Activated CD8-positive, alpha-beta T cell treated with anti-CD3 and anti-CD28 coated beads, Interleukin-2, amount 10 ng/mL, durations not matched to agents 7 days and 5 days (primary cell): ENCODE results near the gene SAP30BP. TPM values are rescaled to one million over a fixed set of nuclear protein-coding genes. Genes with fewer than 3 reads are reported as not detected.

Experiments used
- ATAC-seq: fragments of 150-1000 bp; cut with Tn5 transposase; one replicate; pipeline ENCODE4 v1.10.0; 2021; ENCODE audit warnings: moderate library complexity
- CTCF ChIA-PET: fragments of 350-600 bp; sonication (Branson Sonifier 250); formaldehyde crosslinking; loops from one replicate; lab custom pipeline; 2021; ENCODE audit warnings: antibody characterized with exemption; lab: Charles Lee
- POLR2A ChIA-PET: fragments of 350-600 bp; sonication (Branson Sonifier 250); formaldehyde crosslinking; loops from one replicate; lab custom pipeline; 2021; ENCODE audit warnings: antibody characterized with exemption; lab: Charles Lee
- DNase-seq: peaks from one replicate; pipeline ENCODE4 v3.0.0-alpha.2; 2020
- H3K27ac Mint-ChIP-seq: one replicate; pipeline ENCODE4 v1.8.0; 2021; ENCODE audit warnings: mild to moderate bottlenecking, mixed read lengths
- H3K27me3 Mint-ChIP-seq: one replicate; pipeline ENCODE4 v1.8.0; 2021; ENCODE audit warnings: low read depth, mixed read lengths
- H3K36me3 Mint-ChIP-seq: one replicate; pipeline ENCODE4 v1.8.0; 2021; ENCODE audit warnings: low read depth, mixed read lengths
- H3K4me1 Mint-ChIP-seq: one replicate; pipeline ENCODE4 v1.8.0; 2021; ENCODE audit warnings: low read depth, mixed read lengths
- H3K4me3 Mint-ChIP-seq: one replicate; pipeline ENCODE4 v1.8.0; 2021; ENCODE audit warnings: mild to moderate bottlenecking, mixed read lengths
- H3K9me3 Mint-ChIP-seq: one replicate; pipeline ENCODE4 v1.8.0; 2022; ENCODE audit warnings: mixed read lengths; ENCODE audit not compliant: insufficient read depth
- total RNA-seq, 2 experiments: library from RNA; stranded (reverse); gene quantifications; one replicate each; pipeline ENCODE4 v1.2.3, GENCODE V29; 2021

SAP30BP gene
- total RNA-seq, 2 experiments from 2014 or later, result 88.7 to 93.7 TPM

- Mint-ChIP-seq H3K4me1 (peaks cover 2% of the 10 kb centered on the region), H3K9me3 (no peaks in the 10 kb centered on the region), H3K27ac (no peak overlapping the region), H3K36me3 (no peaks in the 10 kb centered on the region), H3K4me3 (no peak overlapping the region), H3K27me3 (no peaks in the 10 kb centered on the region)
- POLR2A ChIA-PET, result no interaction called here
- no peak for DNase-seq
- no peak for ATAC-seq
- CTCF ChIA-PET, result interaction anchor here (1.5 to 1.8 kb wide), 2 partner anchors 10 to 13 kb away, joined by 4 to 6 read pairs; partner anchors contain the start of gene ITGB4
These were observed 64.1 kb downstream of the SAP30BP start for GRCh38 chr17:75731086-75731715.

GRCh38 chr17:75731716-75732498 lies 64.8 kb downstream of the SAP30BP start:
- H3K4me3 Mint-ChIP-seq, result no peak overlapping the region
- no peak for DNase-seq
- H3K36me3 Mint-ChIP-seq, result no peaks in the 10 kb centered on the region
- no peak overlapping the region for H3K27ac Mint-ChIP-seq
- POLR2A ChIA-PET, result interaction anchor here (0.6 kb wide), 1 partner anchor 1461 kb away, joined by 3 read pairs; no protein-coding TSS in a partner anchor
- H3K27me3 Mint-ChIP-seq, result no peaks in the 10 kb centered on the region
- peaks cover 2% of the 10 kb centered on the region for H3K4me1 Mint-ChIP-seq
- no peaks in the 10 kb centered on the region for H3K9me3 Mint-ChIP-seq
- no peak for ATAC-seq
- CTCF ChIA-PET, result interaction anchor here (0.7 to 3.6 kb wide), 2 partner anchors 16 to 99 kb away, joined by 3 to 13 read pairs; partner anchors contain the start of gene SMIM5

GRCh38 chr17:75733471-75733870 lies 66.3 kb downstream of the SAP30BP start:
- Mint-ChIP-seq H3K27ac (no peak overlapping the region), H3K4me3 (no peak overlapping the region), H3K36me3 (no peaks in the 10 kb centered on the region), H3K9me3 (no peaks in the 10 kb centered on the region), H3K4me1 (peaks cover 11% of the 10 kb centered on the region), H3K27me3 (no peaks in the 10 kb centered on the region)
- POLR2A ChIA-PET, result no interaction called here
- ATAC-seq, result no peak
- no peak for DNase-seq
- CTCF ChIA-PET, result interaction anchor here (3.6 kb wide), 1 partner anchor 100 kb away, joined by 13 read pairs; the partner anchor contains the start of gene SMIM5

- ATAC-seq, result no peak
- Mint-ChIP-seq H3K36me3 (no peaks in the 10 kb centered on the region), H3K4me1 (peaks cover 13% of the 10 kb centered on the region), H3K27ac (peak overlapping the region; percentile 11), H3K27me3 (no peaks in the 10 kb centered on the region), H3K4me3 (no peak overlapping the region), H3K9me3 (no peaks in the 10 kb centered on the region)
- no peak for DNase-seq
- ChIA-PET CTCF (interaction anchor here (1.3 to 3.6 kb wide), 2 partner anchors 19 to 102 kb away, joined by 4 to 13 read pairs; partner anchors contain the start of gene SMIM5), POLR2A (no interaction called here)
These were observed 67.6 kb downstream of the SAP30BP start for GRCh38 chr17:75734674-75735294.

- peak overlapping the region; percentile 57 for H3K27ac Mint-ChIP-seq
- ChIA-PET POLR2A (no interaction called here), CTCF (no interaction called here)
- H3K4me3 Mint-ChIP-seq, result no peak overlapping the region
- ATAC-seq, result no peak
- no peaks in the 10 kb centered on the region for H3K27me3 Mint-ChIP-seq
- H3K9me3 Mint-ChIP-seq, result no peaks in the 10 kb centered on the region
- no peak for DNase-seq
- H3K4me1 Mint-ChIP-seq, result peaks cover 13% of the 10 kb centered on the region
- no peaks in the 10 kb centered on the region for H3K36me3 Mint-ChIP-seq
These were observed 69.2 kb downstream of the SAP30BP start for GRCh38 chr17:75736173-75736835.

GRCh38 chr17:75737133-75737962 lies 70.2 kb downstream of the SAP30BP start:
- Mint-ChIP-seq H3K36me3 (no peaks in the 10 kb centered on the region), H3K27ac (peak overlapping the region; percentile 89), H3K4me3 (no peak overlapping the region), H3K9me3 (no peaks in the 10 kb centered on the region), H3K4me1 (peaks cover 13% of the 10 kb centered on the region), H3K27me3 (no peaks in the 10 kb centered on the region)
- ChIA-PET POLR2A (interaction anchor here (0.7 to 1.3 kb wide), 3 partner anchors 10 to 39 kb away, joined by 3 to 5 read pairs (median 3); no protein-coding TSS in a partner anchor), CTCF (interaction anchor here (0.6 to 3.5 kb wide), 9 partner anchors 8 to 136 kb away, joined by 3 to 51 read pairs (median 5); partner anchors contain the start of gene SMIM5)
- ATAC-seq (no peak), DNase-seq (no peak)

- POLR2A ChIA-PET, result interaction anchor here (0.7 to 1.3 kb wide), 4 partner anchors 11 to 39 kb away, joined by 3 to 5 read pairs (median 3); no protein-coding TSS in a partner anchor
- Mint-ChIP-seq H3K4me1 (peaks cover 13% of the 10 kb centered on the region), H3K27me3 (no peaks in the 10 kb centered on the region), H3K4me3 (peak overlapping the region; percentile 28), H3K9me3 (no peaks in the 10 kb centered on the region), H3K36me3 (no peaks in the 10 kb centered on the region), H3K27ac (peak overlapping the region; percentile 89)
- CTCF ChIA-PET, result interaction anchor here (0.8 to 3.5 kb wide), 8 partner anchors 9 to 137 kb away, joined by 3 to 51 read pairs (median 8); partner anchors contain the start of gene SMIM5
- DNase-seq (peak; percentile 72), ATAC-seq (peak; percentile 65)
These were observed 71.2 kb downstream of the SAP30BP start for GRCh38 chr17:75738218-75738802.

GRCh38 chr17:75739174-75739573 lies 72.0 kb downstream of the SAP30BP start:
- DNase-seq, result no peak
- no peak overlapping the region for H3K4me3 Mint-ChIP-seq
- ChIA-PET POLR2A (interaction anchor here (0.7 kb wide), 1 partner anchor 14 kb away, joined by 3 read pairs; no protein-coding TSS in a partner anchor), CTCF (interaction anchor here (1.5 to 3.5 kb wide), 5 partner anchors 9 to 138 kb away, joined by 4 to 51 read pairs (median 17); partner anchors contain the start of gene SMIM5)
- no peak overlapping the region for H3K27ac Mint-ChIP-seq
- no peaks in the 10 kb centered on the region for H3K27me3 Mint-ChIP-seq
- no peaks in the 10 kb centered on the region for H3K36me3 Mint-ChIP-seq
- H3K4me1 Mint-ChIP-seq, result peaks cover 13% of the 10 kb centered on the region
- no peaks in the 10 kb centered on the region for H3K9me3 Mint-ChIP-seq
- no peak for ATAC-seq

- Mint-ChIP-seq H3K27ac (no peak overlapping the region), H3K36me3 (no peaks in the 10 kb centered on the region), H3K4me1 (peaks cover 11% of the 10 kb centered on the region), H3K27me3 (no peaks in the 10 kb centered on the region), H3K4me3 (no peak overlapping the region), H3K9me3 (no peaks in the 10 kb centered on the region)
- POLR2A ChIA-PET, result no interaction called here
- DNase-seq (no peak), ATAC-seq (no peak)
- CTCF ChIA-PET, result interaction anchor here (2.3 to 3.5 kb wide), 3 partner anchors 9 to 107 kb away, joined by 17 to 51 read pairs (median 17); partner anchors contain the start of gene SMIM5
These were observed 72.7 kb downstream of the SAP30BP start for GRCh38 chr17:75739801-75740200.

- Mint-ChIP-seq H3K4me1 (peaks cover 11% of the 10 kb centered on the region), H3K4me3 (no peak overlapping the region), H3K36me3 (no peaks in the 10 kb centered on the region), H3K27ac (no peak overlapping the region), H3K9me3 (no peaks in the 10 kb centered on the region), H3K27me3 (no peaks in the 10 kb centered on the region)
- ChIA-PET POLR2A (no interaction called here), CTCF (interaction anchor here (0.7 to 3.5 kb wide), 2 partner anchors 8 to 13 kb away, joined by 3 to 51 read pairs; no protein-coding TSS in a partner anchor)
- no peak for DNase-seq
- no peak for ATAC-seq
These were observed 73.1 kb downstream of the SAP30BP start for GRCh38 chr17:75740215-75740614.
